CD1c-positive myeloid dendritic cell (primary cell): ENCODE measurements around the gene MYLK.

ENCODE experiments used
- DNase-seq: peaks from one replicate; pipeline ENCODE4 v3.0.0-alpha.2; 2016; ENCODE audit errors: extremely low spot score

MYLK gene

DNA sequence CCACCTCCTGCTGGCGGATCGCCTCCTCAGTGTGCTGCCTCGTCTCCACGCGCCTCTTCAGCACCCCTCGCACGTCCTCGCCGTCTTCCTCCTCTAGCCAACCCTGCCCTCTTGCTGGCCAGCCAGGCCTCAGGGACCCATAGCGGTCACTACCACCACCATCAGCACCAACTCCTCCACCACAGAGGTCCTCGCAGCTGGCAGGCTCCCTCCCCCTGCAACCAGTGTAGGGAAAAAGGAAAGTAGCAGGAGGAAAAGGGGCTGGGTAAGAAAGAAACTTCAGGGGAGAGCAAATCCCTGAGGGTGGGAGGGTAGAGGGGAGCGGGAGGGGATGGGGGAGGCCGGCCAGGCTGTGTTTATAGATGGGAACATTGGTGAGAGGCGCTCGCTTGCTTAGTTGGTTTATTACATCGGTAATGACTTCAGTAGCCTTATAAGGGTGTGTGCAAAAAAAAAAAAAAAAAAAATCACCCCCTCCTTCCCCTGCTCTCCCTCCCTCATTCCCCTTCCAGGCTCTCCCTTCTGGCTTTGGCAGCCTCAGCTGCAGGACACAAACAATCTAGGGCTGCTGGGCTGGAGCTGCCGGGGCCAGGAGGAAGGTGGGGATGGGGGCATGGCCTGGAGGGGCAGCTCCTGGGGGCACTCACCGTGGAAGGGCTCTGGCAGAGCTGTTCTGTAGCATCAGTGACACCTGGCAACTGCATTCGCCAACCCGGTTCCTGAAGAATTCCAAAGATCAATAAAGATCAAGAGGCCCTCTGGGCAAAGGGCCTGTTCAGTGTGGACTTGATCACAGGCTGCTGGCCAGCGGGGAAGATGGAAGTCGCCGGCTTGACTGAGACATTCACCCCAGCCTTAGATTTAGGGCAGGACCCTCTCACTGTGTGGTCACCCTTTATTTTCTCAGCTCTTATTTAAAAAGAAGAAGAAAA lies 183.1 kb downstream of the MYLK start:
- DNase-seq = no peak

DNA sequence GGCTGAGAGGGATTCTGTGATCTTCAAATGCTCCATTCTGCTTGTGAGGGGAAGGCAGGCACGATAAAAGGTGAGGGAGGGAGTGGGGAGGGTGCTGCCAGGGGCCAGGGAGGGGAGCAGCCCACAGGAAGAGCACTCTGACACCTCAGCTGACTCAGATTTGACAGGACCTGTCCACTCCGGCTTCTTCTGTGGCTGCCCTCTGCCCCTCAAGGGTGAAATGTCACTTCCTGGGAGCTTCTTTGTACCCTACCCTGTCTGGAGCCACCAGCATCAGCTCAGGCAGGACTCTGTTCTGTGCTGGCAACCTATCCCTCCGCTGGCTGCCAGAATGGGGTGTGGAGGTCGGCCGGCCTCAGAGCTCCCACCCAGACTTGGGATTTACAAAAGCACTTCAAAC lies 185.3 kb downstream of the MYLK start:
- DNase-seq = no peak

DNA sequence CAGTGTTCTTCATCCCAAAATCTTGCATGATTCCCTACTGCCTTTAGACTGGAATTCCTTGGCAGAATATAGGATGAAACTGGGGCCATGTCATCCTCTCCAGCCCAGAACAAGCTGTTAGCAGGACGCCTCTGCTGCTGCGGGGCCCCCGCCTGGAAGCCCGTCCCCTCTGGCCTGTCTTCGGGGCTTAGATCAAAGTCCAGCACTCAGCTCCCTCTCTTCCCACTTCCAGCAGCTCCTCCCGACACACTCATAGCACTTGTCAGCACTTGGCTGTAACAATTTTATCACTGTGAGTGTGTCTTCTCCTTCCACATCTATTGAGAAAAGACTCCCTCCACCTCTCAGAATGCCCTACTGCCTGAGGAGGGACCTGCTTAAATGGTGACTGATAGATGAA lies 187.3 kb downstream of the MYLK start:
- DNase-seq = no peak

DNA sequence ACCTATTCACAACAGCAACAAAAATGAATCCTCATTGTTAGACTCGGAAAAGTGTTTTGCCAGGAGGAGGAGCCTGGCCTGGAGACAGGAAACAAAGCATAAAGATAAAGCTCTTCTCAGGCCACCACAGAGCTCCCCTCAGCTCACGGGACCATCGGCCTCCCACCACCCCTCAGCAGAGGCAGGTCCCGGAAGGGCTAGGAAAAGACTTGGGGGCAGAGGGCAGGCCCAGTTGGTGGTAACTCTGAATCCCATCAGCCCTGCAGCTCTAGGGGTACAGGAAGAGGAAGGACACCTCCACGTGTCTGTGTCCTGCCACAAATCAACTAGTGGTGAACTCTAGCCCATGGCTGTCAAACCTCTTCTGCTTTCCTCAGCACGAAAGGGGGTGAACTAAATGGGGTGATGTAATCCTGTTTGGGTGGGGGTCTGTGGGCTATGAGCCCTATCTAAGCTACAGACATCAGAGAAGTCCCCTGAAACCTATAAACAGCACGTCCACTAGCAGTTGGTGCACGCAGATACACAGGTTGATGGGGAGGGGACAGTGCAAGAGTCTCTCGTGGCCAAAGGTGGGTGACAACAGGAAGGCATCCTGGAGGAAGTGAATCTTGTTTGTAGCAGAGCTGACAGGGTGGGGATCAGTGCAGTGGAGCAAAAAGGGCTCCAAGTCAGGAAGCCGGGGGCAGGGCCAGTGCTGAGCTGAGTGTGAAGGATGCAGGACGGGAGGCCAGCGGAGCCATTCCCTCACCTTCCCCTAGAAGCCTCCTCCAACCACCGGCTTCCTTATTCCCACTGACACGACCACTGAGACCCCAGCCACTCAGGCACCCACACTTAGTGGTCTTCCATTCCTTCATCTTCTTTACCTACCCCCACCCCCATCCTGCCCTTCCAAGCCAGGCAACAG lies 188.1 kb downstream of the MYLK start:
- DNase-seq = peak; percentile 29

DNA sequence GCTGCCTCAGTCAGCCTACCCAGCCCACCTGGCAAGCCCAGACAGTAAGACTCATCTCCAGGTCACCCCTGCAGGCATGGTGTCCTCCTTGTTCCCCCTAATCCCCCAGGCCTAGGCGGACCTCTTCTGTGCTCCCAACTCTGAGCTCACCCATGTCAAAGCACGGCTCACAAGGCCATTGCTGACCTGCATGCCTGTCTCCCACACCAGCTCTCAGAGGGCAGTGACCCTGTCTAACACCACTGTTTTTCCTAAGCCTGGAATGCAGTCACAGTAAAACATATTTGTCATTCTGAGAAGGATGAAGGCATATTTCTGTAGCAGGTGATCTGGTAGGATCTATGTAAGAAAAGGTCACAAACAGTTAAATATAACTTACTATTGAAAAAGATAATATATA lies 189.0 kb downstream of the MYLK start:
- DNase-seq = no peak

DNA sequence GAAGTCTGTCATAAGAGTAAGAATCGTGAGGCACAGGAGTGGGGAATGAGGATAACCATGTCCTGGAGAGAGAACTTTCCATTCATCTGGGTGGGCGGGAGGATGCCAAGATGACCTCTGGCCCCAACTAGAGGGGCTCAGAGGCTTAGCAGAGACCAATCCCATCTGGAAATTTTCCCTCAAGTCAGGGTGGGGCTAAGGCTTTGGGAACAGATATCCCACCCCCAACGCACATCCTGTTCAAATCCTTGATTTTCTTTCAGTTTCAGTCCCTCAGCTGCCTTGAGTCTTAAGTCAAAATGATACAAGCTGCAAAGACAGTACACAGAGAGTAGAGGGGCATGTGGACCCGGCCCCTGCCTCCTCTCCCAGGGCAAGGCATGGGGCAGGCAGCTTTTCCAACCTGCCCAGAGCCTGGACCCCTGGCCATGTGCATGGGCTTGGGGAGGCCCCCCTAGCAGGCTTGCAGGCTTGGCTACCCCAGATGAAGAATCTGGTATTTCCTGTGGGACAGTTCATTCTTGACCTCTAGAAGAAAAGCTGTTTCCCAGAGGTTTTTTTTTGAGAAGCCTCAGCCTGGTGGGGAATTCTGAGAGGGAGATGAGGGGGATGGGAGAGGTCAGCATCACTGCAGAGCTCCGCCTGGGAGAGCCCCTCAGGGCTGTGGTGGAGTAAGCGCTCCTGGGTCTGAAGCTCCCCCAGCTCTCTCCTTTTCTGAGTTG lies 189.6 kb downstream of the MYLK start:
- DNase-seq = no peak

DNA sequence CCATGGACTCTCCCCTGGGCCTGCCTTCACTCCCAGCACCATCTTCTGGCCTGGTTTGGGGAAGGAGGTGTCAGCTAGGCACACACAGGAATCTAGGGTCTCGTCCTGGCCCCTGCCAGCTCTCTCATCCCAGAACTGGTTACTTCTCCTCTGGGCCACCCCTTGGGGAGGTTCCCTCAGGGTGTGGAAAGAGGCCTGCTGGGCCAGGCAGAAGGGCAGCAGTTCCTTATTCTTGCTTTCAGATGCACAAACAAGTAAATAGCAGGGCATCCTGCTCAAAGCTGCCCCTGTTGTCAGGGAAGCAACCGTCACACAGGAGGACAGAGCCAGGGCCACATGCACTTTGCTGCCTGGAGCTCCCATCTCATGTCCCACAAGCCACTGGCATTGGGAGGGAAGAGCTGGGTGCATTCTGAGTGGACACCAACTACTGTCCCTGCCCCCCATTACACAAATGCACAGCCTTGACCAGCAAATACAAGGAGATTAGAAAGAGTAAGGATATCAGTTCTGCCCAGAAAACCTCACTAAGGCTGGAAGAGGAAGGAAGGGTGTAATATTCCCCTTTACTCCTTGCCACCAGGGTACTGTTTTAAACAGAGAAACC lies 190.4 kb downstream of the MYLK start:
- peak; percentile 81 for DNase-seq

DNA sequence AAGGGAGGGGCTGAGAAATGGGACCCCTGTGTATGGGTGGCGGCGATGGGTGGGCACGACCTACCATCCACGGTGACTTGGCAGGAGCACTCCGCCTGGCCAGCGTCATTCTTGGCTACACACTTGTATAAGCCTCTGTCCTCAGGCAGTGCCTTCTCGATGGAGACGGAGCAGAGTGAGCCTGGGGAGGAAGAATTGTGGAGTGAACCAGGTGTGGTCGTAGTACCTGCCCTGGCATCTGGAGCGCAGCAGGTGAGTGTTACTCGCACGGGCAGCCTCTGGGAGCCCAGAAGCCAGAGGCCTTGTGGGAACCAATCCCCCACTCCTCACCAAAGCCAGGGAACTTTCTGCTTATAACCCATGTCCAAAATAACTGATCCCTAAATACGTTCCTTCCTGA lies 191.5 kb downstream of the MYLK start:
- DNase-seq = no peak

DNA sequence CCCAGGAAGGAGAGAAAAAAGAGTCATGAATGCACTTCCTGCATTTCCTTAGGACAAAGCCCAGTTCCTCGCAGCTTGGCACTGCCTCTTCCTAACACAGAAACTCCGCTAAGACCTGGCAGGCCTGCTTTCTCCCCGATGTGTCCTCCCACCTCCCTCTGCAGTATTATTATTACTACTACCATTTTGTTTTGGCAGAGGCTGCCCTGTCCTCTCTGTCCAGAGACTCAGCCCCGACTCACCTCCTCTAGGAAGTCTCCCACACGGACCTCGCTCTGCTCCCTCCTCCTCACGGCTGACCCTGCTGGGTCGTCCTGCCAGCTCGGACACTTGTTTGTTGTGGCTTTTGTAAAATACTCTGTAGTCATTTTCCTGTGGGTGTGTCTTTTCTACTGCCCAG lies 192.1 kb downstream of the MYLK start:
- no peak for DNase-seq

DNA sequence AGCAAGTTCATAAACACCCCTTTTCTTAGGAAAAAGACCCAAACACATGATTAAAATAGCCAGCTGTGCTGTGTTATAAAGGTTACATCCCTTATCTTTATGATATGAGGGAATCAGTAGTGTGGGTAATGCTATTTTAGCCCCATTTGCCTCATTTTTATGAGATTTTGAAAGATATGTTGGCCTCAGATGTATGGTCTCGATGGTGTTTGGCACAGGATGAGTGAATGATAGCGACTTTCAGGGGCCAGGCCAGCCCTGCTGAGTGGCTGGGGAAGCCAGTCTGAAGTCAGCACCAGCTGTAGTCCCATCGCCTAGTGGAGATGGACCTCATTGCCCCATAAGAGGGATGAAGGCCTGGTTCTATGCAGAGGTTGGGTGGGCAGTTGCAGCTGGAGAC lies 194.3 kb downstream of the MYLK start:
- DNase-seq = no peak

DNA sequence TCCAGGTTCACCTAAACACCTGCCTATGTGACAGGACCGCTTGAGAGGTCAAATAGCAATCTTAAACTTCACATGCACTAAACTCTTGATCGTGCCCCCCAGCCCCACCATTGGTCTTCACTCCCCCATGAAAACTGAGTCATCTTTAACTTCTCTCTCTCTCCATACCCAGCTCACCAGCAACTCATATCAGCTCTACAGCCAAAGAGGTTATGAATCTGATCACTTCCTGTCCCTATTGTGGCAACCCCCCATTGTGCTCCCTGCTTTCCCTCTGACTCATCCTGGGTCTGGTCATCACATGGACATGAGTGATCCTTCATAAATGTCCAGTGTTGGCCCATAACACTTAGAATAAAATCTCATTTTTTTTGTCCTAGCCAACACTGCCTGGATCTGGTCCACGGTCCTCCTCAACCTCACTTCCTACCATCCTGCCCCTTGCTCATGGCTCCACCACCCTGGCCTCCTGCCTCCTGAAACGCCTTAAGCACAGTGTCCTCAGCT lies 195.8 kb downstream of the MYLK start:
- peak; percentile 63 for DNase-seq

DNA sequence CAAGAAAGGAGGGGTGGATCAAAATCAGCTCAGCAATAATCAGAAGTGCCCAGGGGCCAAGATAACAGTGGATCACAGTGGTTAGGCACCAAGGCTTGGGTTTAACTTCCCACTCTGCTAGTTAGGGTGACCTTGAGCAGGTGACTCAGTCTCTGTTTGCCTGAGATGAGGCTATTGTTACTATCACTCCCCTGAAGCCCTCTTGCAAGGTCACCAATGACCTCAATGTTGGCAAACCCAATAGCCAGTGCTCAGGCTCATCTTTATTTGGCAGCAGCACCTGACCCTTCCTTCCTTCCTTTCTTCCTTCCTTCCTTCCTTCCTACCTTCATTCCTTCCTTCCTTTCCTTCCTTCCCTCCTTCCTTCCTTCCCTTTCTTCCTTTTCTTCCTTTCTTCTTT lies 196.8 kb downstream of the MYLK start:
- DNase-seq = no peak

DNA sequence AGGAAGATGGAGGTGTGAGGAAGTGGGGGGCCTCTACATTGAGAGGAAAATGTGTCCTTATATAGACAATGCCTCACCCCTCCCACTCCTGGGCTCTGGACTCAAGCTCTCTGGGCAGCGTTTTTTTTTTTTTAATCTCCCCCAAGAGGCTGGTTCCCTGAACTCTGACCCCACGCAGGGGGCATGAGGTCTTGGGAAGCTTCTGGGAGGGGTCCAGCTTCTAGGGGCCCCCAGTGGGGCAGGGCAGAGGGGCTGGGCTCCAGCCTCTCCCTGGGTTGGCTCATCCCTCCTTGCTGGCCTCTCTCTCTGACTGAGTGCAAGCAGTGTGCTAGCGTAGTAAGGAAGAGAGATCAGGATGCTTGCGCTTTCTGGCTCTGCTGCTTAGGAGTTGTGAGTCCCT lies 197.9 kb downstream of the MYLK start:
- DNase-seq = no peak

DNA sequence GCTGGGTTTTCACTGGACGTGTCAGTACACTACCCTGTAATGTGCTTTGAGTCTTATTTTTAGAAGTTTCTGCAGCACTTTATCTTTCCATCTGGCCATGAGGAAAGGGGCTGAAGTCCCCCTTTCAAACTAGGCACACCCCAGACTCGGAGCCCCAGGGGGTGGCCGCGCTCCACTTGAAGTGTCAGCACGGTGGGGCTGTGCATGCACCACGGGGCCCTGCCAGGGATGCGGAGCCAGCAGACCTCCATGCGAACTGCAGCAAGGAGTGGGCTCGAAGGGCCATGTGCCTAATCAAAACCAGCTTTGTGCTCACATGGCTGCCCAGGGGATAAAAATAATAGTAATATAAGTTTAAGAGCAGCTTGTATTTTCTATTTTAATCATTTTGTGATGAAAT lies 198.4 kb downstream of the MYLK start:
- DNase-seq = no peak

DNA sequence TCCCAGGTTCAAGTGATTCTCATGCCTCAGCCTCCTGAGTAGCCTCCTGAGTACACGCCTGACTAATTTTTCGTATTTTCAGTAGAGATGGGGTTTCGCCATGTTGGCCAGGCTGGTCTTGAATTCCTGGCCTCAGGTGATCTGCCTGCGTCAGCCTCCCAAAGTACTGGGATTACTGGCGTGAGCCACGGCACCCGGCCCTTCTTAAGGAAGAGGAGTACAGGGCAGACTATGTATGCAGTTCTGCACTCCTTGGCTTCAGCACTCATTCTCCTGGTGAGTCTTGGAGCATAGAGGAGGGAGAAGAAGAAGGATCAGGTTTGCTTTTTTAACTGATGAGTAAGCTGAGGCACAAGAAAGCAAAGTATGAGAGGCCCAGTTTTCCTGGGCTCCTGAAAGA lies 199.5 kb downstream of the MYLK start:
- DNase-seq = no peak

DNA sequence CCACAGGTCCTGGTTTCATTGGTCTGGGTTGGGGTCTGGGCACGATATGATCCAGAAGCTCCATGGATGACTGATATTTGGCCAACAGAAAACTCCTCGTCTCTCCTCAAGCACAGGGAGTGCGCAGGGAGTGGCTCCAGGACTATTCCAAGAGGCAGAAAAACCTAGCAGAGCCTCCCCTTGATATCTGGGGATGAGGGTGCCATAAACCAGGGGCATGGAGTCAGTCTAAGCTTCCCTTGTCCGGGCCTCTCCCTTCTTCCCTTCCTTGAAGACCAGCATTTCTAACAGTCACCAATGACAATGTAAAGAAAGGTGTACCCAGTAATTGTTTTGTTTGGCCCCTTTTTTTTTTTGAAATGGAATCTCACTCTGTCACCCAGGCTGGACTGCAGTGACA lies 199.9 kb downstream of the MYLK start:
- no peak for DNase-seq

DNA sequence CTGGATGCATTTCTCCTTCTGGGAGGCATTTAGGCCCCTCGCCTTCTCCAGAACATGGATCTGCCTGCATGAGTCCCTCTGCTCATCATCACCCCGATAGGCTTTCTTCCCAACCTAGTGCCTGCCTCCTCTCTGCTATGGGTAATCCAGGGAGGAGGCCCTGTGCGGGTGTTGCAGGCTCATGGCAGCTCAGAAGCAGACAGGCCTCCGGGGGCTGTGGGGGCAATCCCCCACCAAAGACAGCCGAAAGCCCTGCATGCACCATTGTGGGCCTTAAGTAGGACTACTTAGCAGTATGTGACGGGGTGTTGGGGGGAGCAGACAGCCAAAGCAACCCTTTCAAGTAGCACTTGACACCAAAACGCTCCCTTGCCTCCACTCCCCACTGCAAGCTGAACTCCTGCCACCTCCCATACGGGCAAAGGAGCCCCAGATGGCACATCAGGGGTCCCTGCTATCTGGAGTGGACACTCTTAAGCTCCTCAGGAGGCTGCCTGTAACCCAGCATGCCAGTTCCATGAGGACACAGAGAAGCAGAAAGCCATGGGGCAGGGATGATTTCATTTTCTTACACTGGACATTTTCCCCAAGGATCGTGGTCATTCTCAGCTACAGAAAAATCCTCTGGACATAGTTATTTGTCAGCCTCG lies 200.5 kb downstream of the MYLK start:
- no peak for DNase-seq

DNA sequence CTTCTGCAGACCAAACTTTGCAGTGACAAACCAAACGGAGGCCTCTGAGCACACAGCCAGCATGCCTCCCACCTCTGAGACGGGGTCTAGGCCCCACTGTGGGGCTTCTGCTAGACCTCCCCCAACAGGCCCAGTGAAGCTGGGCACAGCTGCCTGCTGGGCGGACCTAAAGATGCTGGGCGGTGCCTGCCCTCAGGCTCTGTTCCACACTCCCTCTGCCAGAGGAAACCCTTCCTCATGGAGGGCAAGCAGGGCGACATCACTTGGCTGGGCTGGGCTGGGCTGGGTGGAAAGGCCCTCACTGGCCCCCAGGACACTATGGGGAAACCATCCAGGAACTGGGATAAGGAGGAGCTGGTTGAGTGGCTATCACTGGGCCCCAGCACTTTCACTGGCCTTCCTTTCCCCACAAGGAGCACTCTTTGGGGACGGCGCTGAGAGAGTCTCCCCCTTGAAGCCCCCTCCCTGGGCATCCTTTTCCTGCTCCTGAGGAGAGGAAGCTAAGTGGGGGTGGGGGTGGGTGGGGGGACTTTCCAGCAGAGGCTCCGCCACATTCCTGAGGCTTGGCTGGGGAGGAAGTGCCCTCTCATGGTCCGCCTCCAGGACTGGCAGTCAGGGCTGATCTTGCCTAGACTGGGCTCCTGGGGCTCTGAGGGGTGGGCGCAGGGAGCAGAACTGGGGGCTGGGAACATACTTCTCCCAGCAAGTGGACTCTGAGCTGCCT lies 201.2 kb downstream of the MYLK start:
- DNase-seq = no peak

DNA sequence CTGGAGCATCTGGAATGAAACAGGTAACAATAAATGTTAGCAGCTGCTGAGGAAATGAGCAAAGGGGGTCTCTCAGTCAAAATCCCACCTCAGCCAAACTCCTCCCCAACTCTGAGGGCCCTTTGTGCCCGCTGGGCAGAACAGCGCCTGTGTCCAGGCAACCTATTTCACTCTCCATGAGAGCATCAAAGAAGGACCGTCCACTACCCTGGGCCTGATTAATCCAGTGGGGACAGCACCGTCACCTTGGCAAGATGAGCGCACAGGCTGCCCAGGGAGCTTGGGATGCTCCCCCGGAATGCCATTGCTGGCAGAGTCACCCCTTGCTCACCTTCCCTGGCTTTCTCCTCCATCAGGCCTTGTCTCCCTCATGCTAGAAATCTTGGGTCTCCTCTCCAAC lies 201.8 kb downstream of the MYLK start:
- no peak for DNase-seq

DNA sequence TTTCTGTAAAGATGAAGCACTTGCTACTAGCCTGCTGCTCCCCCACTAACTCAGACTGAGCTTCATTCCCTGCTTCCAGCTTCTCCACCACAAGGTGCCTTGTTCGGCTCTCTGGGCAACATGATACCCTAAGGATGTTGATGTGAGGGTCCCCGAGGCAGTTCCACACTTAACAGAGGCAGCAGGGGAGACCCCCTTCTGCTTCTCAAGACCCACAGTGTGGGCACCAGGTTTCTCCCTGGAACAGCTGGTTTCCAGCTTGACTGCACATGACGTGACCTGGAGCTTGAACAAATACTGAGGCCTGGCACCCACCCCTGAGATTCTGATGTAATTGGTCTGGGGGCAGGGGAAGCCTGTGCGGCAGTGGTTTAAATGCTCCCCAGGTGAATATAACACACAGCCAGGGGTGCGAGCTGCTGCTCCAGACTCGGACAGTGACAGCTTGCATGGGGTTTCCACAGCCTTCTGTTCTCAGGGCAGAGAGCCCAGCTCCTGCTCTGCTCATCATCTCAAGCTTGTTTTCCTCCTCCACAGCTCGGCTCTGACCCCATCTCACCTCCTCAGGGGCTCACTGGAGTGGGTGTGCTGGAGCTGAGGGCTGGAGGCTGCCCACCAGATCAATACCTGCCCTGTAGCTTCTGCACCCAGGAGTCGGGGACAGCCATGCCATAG lies 204.3 kb downstream of the MYLK start:
- DNase-seq = no peak
